NCI-H1048 (cell line): ENCODE results near the gene TNS4.

Experiments used
- DNase-seq: peaks from one replicate; lab custom pipeline; 2025; lab: John Stamatoyannopoulos, UW

TNS4 gene

DNA sequence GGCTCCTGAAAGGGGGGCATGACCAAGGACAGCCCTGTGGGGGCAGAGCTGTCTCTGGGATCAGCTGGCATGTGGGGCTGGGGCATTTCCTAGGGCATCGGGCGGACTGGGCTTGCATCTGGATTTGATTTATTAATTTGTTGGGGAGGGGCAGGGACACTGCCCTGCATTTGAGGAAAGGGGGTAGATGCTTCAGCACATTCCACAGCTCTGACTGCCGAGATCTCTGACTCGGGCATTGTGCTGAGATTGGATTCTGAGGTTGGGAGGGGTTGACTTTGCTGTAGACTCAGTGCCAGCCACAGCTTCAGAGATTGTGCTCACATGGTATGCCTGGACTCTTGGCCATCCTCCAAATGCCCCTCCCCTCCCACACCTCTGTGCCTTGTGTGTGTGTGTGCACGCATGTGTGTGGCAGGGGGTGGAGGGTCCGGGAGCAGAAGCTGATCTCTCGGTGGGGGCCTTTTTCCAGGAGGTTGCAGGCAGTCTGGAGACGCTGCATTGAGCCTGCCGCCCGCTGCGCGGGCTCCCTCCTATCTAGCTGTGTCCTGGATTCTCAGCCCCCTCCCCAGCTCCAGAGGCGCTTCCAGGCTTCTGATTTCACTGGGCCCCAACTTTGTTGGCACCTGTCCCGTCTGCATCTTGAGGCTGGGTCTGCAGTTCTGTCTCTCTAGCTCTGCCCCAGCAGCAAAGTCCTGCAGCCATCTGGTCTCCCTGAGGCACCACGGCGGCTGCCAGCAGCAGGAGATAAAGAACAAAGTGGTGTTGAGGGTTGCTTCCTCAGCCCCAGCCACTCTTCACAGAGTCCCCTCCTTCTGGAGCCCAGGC is 43.2 kb downstream of the TNS4 start:
- DNase-seq = no peak

DNA sequence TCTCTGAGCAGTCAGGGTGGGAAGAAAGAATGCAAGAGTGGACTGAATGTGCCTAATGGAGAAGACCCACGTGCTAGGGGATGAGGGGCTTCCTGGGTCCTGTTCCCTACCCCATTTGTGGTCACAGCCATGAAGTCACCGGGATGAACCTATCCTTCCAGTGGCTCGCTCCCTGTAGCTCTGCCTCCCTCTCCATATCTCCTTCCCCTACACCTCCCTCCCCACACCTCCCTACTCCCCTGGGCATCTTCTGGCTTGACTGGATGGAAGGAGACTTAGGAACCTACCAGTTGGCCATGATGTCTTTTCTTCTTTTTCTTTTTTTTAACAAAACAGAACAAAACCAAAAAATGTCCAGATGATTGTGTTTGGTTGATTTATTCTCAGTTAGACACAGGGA is 44.1 kb downstream of the TNS4 start:
- DNase-seq = no peak

DNA sequence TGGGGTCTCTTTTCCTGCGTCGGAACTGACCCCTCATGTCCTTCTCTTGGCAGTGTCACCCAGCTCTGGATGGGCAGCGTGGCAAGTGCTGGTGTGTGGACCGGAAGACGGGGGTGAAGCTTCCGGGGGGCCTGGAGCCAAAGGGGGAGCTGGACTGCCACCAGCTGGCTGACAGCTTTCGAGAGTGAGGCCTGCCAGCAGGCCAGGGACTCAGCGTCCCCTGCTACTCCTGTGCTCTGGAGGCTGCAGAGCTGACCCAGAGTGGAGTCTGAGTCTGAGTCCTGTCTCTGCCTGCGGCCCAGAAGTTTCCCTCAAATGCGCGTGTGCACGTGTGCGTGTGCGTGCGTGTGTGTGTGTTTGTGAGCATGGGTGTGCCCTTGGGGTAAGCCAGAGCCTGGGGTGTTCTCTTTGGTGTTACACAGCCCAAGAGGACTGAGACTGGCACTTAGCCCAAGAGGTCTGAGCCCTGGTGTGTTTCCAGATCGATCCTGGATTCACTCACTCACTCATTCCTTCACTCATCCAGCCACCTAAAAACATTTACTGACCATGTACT is 44.9 kb downstream of the TNS4 start:
- DNase-seq = no peak

DNA sequence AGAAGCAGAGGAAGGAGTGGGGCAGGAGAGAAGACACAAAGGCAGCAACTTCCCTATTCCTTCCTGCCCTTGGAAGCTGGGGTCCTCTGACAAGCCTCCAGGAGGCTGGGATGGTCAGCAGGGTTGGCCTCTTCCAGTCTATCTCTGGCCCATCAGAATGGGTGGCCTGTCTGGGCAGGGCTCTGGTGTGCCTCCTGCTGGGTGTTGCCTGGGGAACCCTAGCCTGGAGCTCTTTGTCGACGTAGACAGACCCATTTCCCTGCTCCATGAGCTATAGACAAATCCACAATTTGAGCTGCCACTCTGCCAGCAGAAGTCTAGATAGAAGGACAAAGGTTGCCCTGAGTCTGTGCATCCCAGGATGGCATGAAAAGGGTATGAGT is 46.8 kb downstream of the TNS4 start:
- DNase-seq = no peak

DNA sequence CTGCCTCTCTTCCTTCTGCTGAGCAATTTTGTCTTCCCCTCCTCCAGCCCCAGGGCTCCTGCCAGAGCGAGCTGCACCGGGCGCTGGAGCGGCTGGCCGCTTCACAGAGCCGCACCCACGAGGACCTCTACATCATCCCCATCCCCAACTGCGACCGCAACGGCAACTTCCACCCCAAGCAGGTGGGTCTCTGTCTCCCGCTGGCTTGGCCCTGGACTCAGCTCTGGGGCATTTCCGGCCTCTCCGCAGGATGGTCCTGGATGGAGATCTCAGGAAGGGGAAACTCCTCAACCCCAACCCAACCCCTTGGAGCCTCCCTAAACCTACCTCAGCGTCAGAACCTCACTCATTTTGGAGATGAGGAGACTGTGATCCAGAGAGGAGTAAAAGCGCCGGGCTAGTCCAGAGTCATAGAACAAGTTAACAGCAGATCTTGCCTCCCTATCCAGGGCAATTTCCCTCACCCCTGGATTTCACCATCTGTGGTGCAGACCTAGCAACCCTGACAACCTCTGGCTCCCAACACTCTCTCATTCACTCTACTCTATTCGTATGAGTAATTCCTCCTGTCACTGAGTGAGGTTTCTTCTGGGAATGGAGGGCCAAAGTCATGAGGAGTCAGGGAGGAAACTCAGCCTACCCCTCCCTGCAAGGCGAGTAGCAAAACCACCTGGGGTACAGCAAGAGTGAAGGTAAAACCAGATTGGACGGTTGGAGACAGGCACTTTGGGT is 47.4 kb downstream of the TNS4 start:
- no peak for DNase-seq

DNA sequence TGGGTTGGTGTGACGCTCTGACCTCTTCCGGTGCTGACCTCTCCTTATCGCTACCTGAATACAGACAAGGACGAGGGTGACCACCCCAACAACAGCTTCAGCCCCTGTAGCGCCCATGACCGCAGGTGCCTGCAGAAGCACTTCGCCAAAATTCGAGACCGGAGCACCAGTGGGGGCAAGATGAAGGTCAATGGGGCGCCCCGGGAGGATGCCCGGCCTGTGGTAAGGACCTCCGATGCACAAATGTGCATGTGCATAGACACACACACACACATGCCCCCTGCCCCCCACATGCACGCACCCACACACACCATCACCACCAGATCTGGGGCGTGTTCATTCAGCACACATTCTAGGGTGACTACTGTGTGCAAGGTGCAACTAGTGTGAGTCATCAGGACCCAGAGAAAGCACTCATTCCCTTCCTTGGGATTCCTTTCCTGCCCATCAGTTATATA is 48.5 kb downstream of the TNS4 start:
- DNase-seq = no peak

DNA sequence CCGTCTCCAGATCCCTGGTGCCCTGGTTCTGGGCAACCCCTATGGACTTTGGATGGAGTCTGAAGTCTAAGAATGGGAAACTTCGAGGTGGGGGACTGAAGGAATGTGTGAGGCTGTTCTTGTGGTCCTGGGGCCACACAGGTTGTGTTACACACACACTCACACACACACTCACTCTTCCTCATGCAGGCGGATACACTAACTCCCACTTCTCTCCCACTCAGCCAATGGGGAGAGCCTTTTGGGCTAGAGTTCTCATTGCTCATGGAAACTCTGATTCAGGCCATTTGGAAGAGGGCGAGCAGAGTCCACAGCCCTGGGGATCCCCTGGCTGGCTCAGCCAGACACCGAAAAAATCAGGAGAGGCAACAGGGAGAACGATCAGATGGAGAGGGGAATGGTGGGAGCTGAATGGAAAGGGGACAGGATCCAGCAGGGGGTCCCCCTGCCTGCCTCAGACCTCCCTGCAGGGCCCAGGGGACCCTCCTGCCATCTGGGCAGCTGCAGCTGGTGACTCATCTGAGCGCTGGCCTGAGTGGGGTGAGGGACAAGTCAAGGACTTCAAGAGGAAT is 49.1 kb downstream of the TNS4 start:
- no peak for DNase-seq

DNA sequence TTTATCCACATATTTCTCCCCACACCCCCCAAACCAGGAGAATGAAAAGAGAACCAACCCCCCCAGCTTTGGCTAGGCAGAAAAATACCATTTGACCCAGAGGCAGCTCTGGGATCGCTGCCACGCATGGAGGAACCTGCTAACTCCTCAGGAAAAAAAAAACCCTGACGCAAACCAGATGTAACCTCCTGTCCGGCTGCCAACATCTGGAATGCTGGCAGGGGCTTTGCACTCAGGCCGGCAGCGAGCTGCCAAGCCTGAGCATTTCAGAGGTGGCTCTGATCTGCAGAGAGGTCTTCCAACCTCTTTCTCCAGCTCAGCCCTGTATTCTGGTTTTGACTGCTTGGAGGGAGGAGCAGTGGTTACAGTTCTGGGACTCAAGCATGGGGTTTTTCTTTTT is 50.0 kb downstream of the TNS4 start:
- DNase-seq = no peak

DNA sequence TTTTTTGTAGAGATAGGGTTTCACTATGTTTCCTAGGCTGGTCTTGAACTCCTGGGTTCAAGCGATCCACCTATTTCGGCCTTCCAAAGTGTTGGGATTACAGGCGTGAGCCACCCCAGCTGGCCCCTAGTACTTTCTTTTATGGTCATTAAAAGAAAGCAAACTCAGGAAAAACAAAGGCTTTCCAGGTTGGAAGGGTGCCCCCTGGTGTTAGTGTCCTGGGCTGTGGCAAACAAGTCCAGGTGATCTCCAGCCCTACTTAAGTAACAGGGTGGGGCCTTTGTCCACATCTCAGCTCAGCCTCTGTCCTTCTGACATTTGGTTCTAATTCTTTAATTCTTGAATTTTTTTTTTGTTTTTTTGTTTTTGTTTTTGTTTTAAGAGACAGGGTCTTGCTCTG is 51.2 kb downstream of the TNS4 start:
- DNase-seq = no peak

DNA sequence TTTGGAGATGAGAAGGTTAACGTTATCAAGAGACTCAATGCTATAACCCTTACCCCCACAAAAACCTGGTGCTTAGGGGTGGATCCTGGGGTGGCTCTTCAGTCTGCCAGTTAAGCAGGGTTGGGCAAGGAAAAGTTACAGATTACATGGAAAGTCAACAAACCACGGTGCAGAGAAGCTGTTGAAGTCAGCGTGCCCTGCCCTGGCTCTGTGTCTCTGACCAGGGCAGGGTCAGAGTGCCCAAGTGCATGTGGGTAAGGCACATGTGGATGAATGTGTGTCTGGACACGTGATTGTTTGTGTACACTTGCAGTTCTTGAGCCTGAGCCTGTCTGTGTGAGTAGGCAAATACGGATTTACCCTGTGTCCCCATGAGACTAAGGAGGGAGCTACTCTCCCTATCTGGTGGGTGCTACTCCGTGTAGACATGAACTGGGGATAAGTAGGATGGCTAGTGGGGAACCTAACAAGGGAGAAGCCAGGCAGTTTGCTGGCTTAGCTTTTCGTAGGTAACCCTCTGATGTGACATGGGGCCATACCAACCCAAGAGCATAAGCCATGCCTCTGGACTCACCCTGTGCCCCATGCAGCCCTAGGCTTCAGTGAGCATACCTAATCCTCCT is 52.7 kb downstream of the TNS4 start:
- no peak for DNase-seq

DNA sequence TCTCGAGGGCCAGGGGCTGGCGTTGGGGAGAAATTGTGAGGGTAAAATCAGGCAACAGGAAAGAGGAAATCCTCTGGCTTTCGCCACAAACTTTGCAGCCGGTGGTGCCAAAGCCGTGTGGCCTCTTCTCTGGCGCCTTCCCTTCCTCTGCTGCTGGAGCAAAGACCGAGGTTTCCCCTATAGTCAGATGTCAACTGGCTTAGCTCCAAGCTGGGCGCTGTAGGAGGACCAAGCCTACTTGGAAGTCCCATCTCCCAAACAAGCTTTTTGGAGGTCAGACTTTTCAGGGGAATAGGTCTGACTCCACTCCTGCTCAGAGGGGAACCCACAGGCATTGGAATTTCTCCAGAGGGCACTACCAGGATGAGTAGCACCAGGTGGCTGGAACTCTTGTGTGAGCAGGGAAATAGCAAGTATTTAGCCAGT is 53.2 kb downstream of the TNS4 start:
- no peak for DNase-seq

DNA sequence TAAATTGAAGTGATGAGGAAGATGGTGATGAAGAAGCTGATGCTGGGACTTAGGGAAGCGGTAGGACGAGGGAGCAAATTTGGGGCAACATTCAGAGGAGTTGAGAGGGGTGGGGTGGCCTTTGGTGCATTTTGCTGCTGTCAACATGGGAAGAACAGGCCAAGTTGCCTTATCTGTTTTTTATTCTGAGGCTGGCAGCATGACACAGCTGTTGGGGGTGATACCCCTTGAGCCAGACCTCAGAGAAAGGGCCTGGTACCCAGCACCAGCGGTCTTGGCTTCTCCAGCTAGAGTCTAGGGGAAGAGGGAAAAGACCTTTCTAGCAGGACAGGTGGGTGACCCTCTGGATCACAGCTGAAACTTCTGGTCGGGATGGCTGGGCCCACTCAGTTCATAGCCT is 53.6 kb downstream of the TNS4 start:
- no peak for DNase-seq

DNA sequence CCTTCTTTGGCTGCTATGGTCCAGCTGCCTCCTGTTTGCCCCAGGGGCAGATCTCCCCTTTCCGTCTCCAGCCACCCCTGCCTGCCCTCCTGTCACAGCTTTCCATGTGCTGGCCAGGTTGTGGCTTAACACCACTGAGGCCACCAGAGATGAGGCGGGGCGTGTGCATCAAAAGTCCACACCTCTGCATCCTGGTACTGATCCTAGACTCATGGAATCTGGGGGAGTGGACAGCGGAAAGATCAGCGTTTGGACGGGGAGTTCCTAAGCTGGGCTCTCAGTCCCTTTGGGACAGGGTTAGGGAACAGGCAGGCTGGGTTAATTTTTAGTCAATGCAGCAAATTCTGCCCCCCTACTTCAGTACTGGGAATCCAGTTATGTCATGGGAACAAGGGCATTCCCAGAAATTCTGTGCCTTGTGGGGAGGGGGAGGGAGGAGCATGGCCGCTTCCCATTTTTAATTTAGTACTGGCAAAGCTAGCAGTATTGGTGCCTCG is 54.2 kb downstream of the TNS4 start:
- no peak for DNase-seq

DNA sequence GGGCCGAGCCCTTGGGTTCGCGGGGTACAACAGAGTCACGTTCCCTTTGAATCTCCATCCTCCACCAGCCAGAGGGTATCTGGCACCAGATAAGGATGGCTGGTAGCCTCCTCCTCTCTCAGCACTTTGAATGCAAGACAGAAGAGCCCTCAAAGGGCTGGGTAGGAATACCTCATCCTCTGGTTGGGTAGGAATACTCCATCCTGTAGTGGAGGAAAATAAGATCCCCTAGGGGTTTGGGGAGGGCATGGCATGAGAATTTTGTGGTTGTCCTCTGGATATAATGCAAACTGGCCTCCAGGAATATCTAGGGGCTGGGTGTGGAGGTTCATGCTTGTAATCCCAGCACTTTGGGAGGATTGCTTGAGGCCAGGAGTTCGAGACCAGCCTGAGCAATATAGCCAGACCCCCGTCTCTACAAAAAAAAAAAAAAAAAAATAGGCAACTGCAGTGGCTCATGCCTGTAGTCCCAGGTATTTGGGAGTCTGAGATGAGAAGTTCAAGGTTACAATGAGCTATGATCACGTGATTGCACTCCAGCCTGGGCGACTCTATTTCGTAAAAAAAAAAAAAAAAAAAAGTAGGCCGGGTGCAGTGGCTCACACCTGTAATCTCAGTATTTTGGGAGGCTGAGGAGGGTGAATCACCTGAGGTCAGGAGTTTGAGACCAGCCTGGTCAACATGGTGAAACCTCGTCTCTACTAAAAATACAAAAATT is 55.5 kb downstream of the TNS4 start:
- no peak for DNase-seq

DNA sequence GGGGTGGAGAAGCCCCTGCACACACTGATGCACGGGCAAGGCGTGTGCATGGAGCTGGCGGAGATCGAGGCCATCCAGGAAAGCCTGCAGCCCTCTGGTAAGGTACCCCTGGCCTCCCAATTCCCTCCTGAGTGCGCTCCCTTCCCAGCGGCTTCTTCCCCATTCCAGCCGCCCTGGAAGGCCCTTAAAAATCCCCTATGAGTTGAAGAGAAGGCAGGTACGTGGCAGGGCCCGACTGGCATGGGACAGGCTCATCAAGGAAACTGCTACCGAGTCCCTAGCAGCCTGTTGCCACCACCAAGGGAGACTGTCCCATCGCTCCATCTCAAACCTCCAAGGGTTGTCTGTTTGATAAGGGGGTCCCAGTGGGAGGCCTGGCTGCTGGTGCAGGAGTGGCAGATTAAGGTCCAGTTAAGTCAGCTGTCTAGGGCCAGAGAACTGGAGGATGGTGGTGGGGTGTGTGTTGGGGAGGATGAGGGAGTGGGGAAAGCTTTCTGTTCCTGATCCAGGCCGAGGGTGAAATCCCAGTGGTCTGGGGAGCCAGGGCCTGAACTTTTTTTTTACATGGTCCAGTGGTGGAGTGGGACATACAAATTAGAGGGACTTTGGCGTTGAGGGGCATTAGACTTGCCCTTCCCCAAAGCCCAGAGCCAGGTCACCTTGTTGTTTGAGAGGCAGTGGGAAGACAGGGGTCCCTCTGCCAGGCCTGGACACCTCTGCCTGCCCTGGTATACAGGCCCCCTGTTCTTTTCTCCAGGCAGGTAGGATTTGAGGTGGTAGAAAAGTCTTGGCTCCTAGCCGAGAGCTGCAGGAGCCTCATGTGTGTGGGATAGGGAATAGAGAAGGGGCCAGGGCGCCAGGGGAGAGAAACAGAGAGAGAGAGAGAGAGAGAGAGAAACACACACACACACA is 57.2 kb downstream of the TNS4 start:
- no peak for DNase-seq

DNA sequence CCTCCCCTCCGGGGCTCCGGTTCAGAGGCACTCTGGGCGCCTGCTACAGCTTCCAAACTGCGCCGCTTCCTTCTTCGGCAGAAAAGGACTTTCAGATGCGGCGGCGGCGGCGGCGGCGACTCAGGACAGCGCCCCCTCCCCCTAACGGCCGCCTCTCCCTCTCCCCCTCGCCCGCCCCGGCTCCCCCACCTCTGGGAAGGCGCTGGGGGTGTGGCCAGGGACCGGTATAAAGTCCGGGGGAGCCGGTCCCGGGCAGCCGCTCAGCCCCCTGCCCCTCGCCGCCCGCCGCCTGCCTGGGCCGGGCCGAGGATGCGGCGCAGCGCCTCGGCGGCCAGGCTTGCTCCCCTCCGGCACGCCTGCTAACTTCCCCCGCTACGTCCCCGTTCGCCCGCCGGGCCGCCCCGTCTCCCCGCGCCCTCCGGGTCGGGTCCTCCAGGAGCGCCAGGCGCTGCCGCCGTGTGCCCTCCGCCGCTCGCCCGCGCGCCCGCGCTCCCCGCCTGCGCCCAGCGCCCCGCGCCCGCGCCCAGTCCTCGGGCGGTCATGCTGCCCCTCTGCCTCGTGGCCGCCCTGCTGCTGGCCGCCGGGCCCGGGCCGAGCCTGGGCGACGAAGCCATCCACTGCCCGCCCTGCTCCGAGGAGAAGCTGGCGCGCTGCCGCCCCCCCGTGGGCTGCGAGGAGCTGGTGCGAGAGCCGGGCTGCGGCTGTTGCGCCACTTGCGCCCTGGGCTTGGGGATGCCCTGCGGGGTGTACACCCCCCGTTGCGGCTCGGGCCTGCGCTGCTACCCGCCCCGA is 58.0 kb downstream of the TNS4 start, which contains the start of gene IGFBP4:
Gene IGFBP4 (plus strand): TSS at position 255 of the 792 bp plus-strand sequence. CDS start 286 bp downstream, at position 541.
- no peak for DNase-seq

DNA sequence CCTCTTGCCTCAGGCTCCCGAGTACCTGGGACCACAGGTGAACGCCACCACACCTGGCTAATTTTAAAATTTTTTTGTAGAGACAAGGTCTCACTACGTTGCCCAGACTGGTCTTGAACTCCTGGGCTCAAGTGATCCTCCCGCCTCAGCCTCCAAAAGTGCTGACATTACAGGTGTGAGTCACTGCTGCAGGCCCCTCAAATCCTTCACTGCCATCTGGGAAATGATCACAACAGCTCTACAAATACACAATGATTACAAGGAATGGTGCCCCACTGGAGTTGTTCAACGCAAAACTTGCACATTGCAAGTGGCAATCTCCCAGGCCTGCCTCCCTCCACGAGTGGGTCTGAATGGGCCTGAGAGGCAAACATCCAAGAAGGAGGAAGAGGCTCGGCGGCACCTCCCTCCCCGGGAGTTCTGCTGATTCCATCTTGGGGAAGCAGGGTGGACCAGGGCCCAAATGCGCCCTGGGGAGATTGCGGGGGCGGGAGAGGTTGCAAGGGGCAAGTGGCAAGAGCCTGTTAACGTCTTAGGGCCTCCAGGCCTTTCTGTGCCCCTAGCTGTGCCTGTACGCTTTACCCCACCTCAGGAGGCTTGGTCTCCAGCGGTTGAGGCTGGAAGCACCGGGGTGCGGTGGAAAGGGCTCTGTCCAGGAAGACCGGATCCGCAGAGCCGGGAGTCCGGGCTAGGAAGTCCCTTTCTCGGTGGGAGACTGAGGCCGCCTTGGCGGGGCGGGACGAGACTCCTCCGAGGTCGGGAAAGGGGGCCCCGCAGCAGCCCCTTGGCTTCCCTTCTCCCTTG is 58.8 kb downstream of the TNS4 start:
- no peak for DNase-seq

DNA sequence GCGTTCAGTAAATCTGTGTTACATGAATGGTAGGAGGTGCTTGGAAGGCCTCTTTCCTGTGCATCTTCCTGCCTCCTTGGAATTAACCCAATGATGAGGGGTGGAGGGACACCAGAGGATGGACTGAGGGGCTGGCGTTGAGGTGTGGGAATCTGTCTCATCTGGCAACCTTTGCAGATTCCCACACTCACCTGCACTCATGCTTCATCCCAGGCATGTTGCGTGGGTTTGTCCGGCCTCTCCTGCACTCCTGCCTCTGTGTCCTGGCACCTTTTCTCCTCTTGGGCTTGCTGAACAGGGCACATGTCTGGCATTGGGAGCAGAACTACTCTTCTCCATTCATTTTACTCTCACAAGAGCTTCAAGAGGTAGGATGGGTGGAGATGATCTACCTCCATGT is 61.3 kb downstream of the TNS4 start:
- DNase-seq = no peak
